Measurements from ENCODE around the gene NATD1.

DNA sequence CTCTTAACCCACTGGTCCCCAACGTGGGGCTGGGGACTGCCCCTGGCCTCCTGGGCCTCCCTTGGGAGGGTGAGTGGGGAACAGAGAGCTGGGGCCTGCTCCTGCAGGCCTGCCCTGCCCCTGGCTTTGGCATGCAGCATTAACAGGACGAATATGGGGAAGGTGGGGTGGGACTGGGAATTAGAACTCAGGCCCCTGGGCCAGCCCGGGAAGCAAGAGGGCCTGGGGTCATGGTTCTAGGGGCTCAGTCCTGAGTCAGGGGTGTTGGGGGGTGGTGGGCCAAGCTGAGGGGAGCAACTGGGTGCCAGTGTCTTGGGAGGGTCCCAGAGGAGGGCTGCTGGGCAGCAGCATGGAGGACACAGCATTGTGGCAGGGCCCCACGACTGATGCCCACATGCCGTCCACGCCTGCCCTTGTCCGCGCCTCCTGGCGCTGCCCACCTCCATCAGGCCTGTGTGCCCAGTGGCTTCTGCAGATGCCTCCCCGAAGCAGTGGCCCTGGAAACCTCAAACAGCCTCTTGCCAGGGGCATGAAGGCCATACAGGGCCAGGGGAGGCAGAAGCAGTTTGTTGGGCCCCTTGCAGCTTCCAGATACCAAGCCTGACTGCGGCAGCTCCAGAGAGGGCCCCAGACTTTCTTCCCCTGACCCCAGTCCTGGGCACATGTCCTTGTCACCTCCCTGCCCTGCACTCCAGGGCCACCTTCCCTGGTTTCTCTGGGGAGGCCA is 36.1 kb upstream of the NATD1 start:
- TF ChIP-seq CTCF (IDR thresholded peaks at IDR 0.05) (no peak), POLR2AphosphoS5 (IDR thresholded peaks at IDR 0.05) (no peak), EP300 (IDR thresholded peaks at IDR 0.05) (no peak)
